HCT116 (cell line): Measurements from ENCODE around the gene FAM219A. TPM values are rescaled to one million over a fixed set of nuclear protein-coding genes. Genes with fewer than 3 reads are reported as not detected.

Source experiments
- ATAC-seq: fragments of 200-7000 bp; cut with Tn5 transposase; 2 replicates; pipeline ENCODE4 v1.9.1; 2020; ENCODE audit warnings: mild to moderate bottlenecking, moderate library complexity
- BruUV-seq: library from RNA; stranded (reverse); fragments of 400-500 nt; replicated peaks from 2 replicates; lab custom pipeline; 2021; lab: Mats Ljungman, UMichigan
- CTCF ChIA-PET: fragments of 300-600 bp; sonication (Branson Sonifier 250); formaldehyde crosslinking; loops from one replicate; lab custom pipeline; 2021; ENCODE audit warnings: antibody characterized with exemption; lab: Charles Lee
- POLR2A ChIA-PET: fragments of 300-600, 350-600 bp; sonication (Branson Sonifier 250); formaldehyde crosslinking; loops from one replicate; lab custom pipeline; 2021; ENCODE audit warnings: antibody characterized with exemption; lab: Charles Lee
- RAD21 ChIA-PET, 2 experiments: fragments of 300-600 bp; sonication (Branson Sonifier 250); formaldehyde crosslinking; loops; one replicate each; lab custom pipeline; 2023; ENCODE audit warnings: low total read pairs in 2 of 2; ENCODE audit not compliant: uncharacterized antibody in 2 of 2, unreplicated experiment in 2 of 2, low non-redundant PET in 1 of 2; lab: Charles Lee
- DNase-seq: peaks from one replicate; pipeline ENCODE4 v3.0.0-alpha.2; 2010; ENCODE audit warnings: low read depth, low spot score
- H2AFZ ChIP-seq: fragments of 200-600 bp; shearing (Covaris generic), sonication (generic); 2 replicates; pipeline ENCODE4 v1.6.1; 2017; ENCODE audit warnings: low read depth, mixed run types, mixed read lengths, antibody characterized with exemption, low read length; ENCODE audit not compliant: poor library complexity, severe bottlenecking
- H3K27ac ChIP-seq: 2 replicates; pipeline ENCODE4 v1.5.1; 2012; ENCODE audit warnings: low read depth, low read length
- H3K27me3 ChIP-seq: fragments of 200-600 bp; sonication (generic); 2 replicates; pipeline ENCODE4 v1.6.1; 2016; ENCODE audit warnings: mixed run types, low read length, mixed read lengths; ENCODE audit not compliant: insufficient read depth
- H3K36me3 ChIP-seq, 2 experiments: fragments of 200-500 bp in 1 of 2; fragments of 200-600 bp in 1 of 2; sonication (Bioruptor generic) in 1 of 2; sonication (generic) in 1 of 2; 2 replicates each; pipeline versions ENCODE4 v1.5.1 to v1.6.1; 2014 to 2016; ENCODE audit warnings: low read length in 2 of 2, inconsistent platforms in 1 of 2, mixed read lengths in 1 of 2, mixed run types in 1 of 2; ENCODE audit not compliant: insufficient read depth in 2 of 2, control insufficient read depth in 1 of 2
- H3K4me1 ChIP-seq, 2 experiments: fragments of 200-600 bp in 1 of 2; sonication (generic) in 1 of 2; 2 replicates each; pipeline versions ENCODE4 v1.5.1 to v1.6.1; 2012 to 2017; ENCODE audit warnings: low read length in 2 of 2, inconsistent platforms in 1 of 2, mild to moderate bottlenecking in 1 of 2, mixed read lengths in 1 of 2, mixed run types in 1 of 2, moderate library complexity in 1 of 2; ENCODE audit not compliant: insufficient read depth in 2 of 2, control insufficient read depth in 1 of 2
- H3K4me2 ChIP-seq: fragments of 200-600 bp; sonication (generic); 2 replicates; pipeline ENCODE4 v1.6.1; 2017; ENCODE audit warnings: mixed run types, low read length, mixed read lengths
- H3K4me3 ChIP-seq, 2 experiments: fragments of 200-600 bp in 1 of 2; sonication (generic) in 1 of 2; replicated peaks in 1 of 2; 2 replicates each; pipeline ENCODE4 v1.5.1; 2011 to 2016; ENCODE audit warnings: low read length in 2 of 2, control low read depth in 1 of 2, low read depth in 1 of 2, mild to moderate bottlenecking in 1 of 2, mixed read lengths in 1 of 2, mixed run types in 1 of 2
- H3K79me2 ChIP-seq: fragments of 200-600 bp; sonication (generic); 2 replicates; pipeline ENCODE4 v1.6.1; 2017; ENCODE audit warnings: mild to moderate bottlenecking, mixed run types, low read length, moderate library complexity, mixed read lengths; ENCODE audit not compliant: insufficient read depth
- H3K9ac ChIP-seq: fragments of 200-600 bp; sonication (generic); 2 replicates; pipeline ENCODE4 v1.6.1; 2016; ENCODE audit warnings: low read length, mixed read lengths
- H3K9me2 ChIP-seq: fragments of 200-600 bp; sonication (generic), shearing (Covaris generic); 2 replicates; pipeline ENCODE4 v1.6.1; 2017; ENCODE audit warnings: mixed run types, mild to moderate bottlenecking, moderate library complexity; ENCODE audit not compliant: insufficient read depth
- H3K9me3 ChIP-seq, 2 experiments: fragments of 200-500 bp in 1 of 2; fragments of 200-600 bp in 1 of 2; sonication (Bioruptor generic) in 1 of 2; sonication (generic) in 1 of 2; 2 replicates each; pipeline ENCODE4 v1.6.1; 2014 to 2017; ENCODE audit warnings: low read length in 2 of 2, mixed read lengths in 2 of 2, inconsistent platforms in 1 of 2, low read depth in 1 of 2, mild to moderate bottlenecking in 1 of 2, mixed run types in 1 of 2, moderate library complexity in 1 of 2; ENCODE audit not compliant: control insufficient read depth in 1 of 2, insufficient read depth in 1 of 2
- H4K20me1 ChIP-seq: fragments of 200-600 bp; sonication (generic), shearing (Covaris generic); 2 replicates; pipeline ENCODE4 v1.6.1; 2017; ENCODE audit warnings: mixed run types, mild to moderate bottlenecking, moderate library complexity; ENCODE audit not compliant: insufficient read depth
- CBX3 ChIP-seq: IDR thresholded peaks from 2 replicates; pipeline ENCODE4 v1.6.1; 2012; ENCODE audit warnings: low read depth
- CEBPB ChIP-seq: IDR thresholded peaks from 2 replicates; pipeline ENCODE4 v1.6.1; 2012; ENCODE audit warnings: low read depth
- EGR1 ChIP-seq: IDR thresholded peaks from 2 replicates; pipeline ENCODE4 v1.6.1; 2012; ENCODE audit warnings: low read depth
- ELF1 ChIP-seq: IDR thresholded peaks from 2 replicates; pipeline ENCODE4 v1.6.1; 2012; ENCODE audit warnings: low read depth, borderline replicate concordance
- EZH2 ChIP-seq: fragments of 200-600 bp; sonication (generic); IDR thresholded peaks from 2 replicates; pipeline ENCODE4 v1.6.1; 2017; ENCODE audit warnings: antibody characterized with exemption, mixed run types
- EZH2phosphoT487 ChIP-seq: fragments of 200-600 bp; IDR thresholded peaks from 2 replicates; pipeline ENCODE4 v1.6.1; 2018; ENCODE audit warnings: antibody characterized with exemption, borderline replicate concordance
- FOSL1 ChIP-seq: IDR thresholded peaks from 2 replicates; pipeline ENCODE4 v1.6.1; 2012; ENCODE audit warnings: low read depth
- JUND ChIP-seq: IDR thresholded peaks from 2 replicates; pipeline ENCODE4 v1.6.1; 2012
- POLR2A ChIP-seq: IDR thresholded peaks from 2 replicates; pipeline ENCODE4 v1.7.0; 2011; ENCODE audit warnings: borderline replicate concordance; ENCODE audit not compliant: insufficient read depth, insufficient read length; ENCODE audit errors: extremely low read depth
- POLR2AphosphoS5 ChIP-seq: IDR thresholded peaks from 2 replicates; pipeline ENCODE4 v1.6.1; 2011; ENCODE audit warnings: mild to moderate bottlenecking, low read depth, low read length, moderate library complexity
- RAD21 ChIP-seq: IDR thresholded peaks from 2 replicates; pipeline ENCODE4 v1.6.1; 2012; ENCODE audit warnings: low read depth, mild to moderate bottlenecking
- SIN3A ChIP-seq: IDR thresholded peaks from 2 replicates; pipeline ENCODE4 v1.6.1; 2012; ENCODE audit warnings: low read depth
- SP1 ChIP-seq: IDR thresholded peaks from 2 replicates; pipeline ENCODE4 v1.6.1; 2012; ENCODE audit warnings: low read depth
- SRF ChIP-seq: IDR thresholded peaks from 2 replicates; pipeline ENCODE4 v1.6.1; 2012; ENCODE audit warnings: low read depth
- TCF7L2 ChIP-seq: IDR thresholded peaks from 2 replicates; pipeline ENCODE4 v1.7.0; 2011; ENCODE audit warnings: borderline replicate concordance, inconsistent platforms; ENCODE audit not compliant: insufficient read depth, insufficient read length; ENCODE audit errors: extremely low read depth
- ZNF274 ChIP-seq: fragments of 200-500 bp; sonication (Bioruptor generic); IDR thresholded peaks from 2 replicates; pipeline ENCODE4 v1.6.1; 2014; ENCODE audit warnings: mild to moderate bottlenecking, low read depth, low read length, inconsistent platforms
- intact Hi-C: fragments of 100-400 bp; cut with micrococcal nuclease; formaldehyde crosslinking; loops from 2 replicates; pipeline ENCODE4 v1.10.0; 2022
- total RNA-seq: library from RNA; stranded (reverse); gene quantifications from one replicate; pipeline ENCODE4 v1.2.1, GENCODE V29; 2021; ENCODE audit not compliant: unreplicated experiment
- TF ChIP-seq, protein P1 (sequence below): IDR thresholded peaks from 2 replicates; pipeline ENCODE4 v1.6.1; 2012; ENCODE audit warnings: low read depth
- TF ChIP-seq, protein P2 (sequence below): IDR thresholded peaks from 2 replicates; pipeline ENCODE4 v1.6.1; 2012
- TF ChIP-seq, protein P3 (sequence below), 3 experiments: fragments of 200-600 bp in 1 of 3; sonication (generic) in 1 of 3; IDR thresholded peaks in 2 of 3; conservative IDR thresholded peaks in 1 of 3; 2 replicates each; pipeline ENCODE4 v1.5.1; 2012 to 2017; ENCODE audit warnings: low read depth in 2 of 3, low read length in 2 of 3, antibody characterized with exemption in 1 of 3, borderline replicate concordance in 1 of 3, control low read depth in 1 of 3, mild to moderate bottlenecking in 1 of 3, mixed read lengths in 1 of 3, mixed run types in 1 of 3, moderate library complexity in 1 of 3; ENCODE audit not compliant: insufficient read depth in 1 of 3
- TF ChIP-seq, protein P4 (sequence below): IDR thresholded peaks from 2 replicates; pipeline ENCODE4 v1.6.1; 2012

Gene FAM219A
- total RNA-seq, 1 experiment from 2014 or later: 13.4 TPM

DNA sequence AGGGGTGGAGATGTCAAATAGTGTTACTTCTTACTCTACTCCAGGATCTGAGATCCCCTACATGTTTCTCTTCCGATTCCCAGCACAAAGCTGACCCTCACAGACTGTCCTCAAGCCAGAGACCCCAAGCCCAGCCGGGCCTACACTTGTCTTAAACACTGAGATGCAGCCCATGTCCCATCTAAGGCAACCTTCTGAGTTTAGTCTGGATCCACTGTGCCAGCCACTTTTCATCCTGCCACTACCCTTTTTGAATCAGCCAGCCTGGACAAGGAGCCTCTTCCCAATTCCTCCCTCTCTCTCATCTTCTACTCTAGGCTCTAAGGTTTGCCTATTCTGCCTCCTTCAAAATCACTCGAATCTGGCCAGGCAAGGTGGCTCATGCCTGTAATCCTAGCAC, 75.5 kb downstream of the FAM219A start:
- Histone ChIP-seq H2AFZ (no peak overlapping the region), H3K9me2 (no peaks in the 10 kb centered on the region), H3K27ac (no peak overlapping the region), H3K4me1 (peaks cover 16 to 25% of the 10 kb centered on the region in 2 experiments; a peak in 3 of 4 replicates), H3K9me3 (no peaks in the 10 kb centered on the region), H3K79me2 (no peaks in the 10 kb centered on the region), H4K20me1 (no peaks in the 10 kb centered on the region), H3K4me2 (no peak overlapping the region), H3K4me3 (no peak overlapping the region), H3K9ac (no peak overlapping the region), H3K27me3 (no peaks in the 10 kb centered on the region), H3K36me3 (no peaks in the 10 kb centered on the region)
- POLR2A ChIA-PET: no interaction called here
- intact Hi-C loops: no loop called here
- CTCF ChIA-PET: no interaction called here
- no peak for DNase-seq
- no TSS peak for BruUV-seq
- no peak for ATAC-seq
- no peak for TF ChIP-seq ZNF274
- TF ChIP-seq, protein P1, sequence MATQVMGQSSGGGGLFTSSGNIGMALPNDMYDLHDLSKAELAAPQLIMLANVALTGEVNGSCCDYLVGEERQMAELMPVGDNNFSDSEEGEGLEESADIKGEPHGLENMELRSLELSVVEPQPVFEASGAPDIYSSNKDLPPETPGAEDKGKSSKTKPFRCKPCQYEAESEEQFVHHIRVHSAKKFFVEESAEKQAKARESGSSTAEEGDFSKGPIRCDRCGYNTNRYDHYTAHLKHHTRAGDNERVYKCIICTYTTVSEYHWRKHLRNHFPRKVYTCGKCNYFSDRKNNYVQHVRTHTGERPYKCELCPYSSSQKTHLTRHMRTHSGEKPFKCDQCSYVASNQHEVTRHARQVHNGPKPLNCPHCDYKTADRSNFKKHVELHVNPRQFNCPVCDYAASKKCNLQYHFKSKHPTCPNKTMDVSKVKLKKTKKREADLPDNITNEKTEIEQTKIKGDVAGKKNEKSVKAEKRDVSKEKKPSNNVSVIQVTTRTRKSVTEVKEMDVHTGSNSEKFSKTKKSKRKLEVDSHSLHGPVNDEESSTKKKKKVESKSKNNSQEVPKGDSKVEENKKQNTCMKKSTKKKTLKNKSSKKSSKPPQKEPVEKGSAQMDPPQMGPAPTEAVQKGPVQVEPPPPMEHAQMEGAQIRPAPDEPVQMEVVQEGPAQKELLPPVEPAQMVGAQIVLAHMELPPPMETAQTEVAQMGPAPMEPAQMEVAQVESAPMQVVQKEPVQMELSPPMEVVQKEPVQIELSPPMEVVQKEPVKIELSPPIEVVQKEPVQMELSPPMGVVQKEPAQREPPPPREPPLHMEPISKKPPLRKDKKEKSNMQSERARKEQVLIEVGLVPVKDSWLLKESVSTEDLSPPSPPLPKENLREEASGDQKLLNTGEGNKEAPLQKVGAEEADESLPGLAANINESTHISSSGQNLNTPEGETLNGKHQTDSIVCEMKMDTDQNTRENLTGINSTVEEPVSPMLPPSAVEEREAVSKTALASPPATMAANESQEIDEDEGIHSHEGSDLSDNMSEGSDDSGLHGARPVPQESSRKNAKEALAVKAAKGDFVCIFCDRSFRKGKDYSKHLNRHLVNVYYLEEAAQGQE: no peak
- no peak for TF ChIP-seq FOSL1
- TF ChIP-seq EZH2: no peak
- no peak for TF ChIP-seq SRF
- no peak for TF ChIP-seq JUND
- TF ChIP-seq, protein P2, sequence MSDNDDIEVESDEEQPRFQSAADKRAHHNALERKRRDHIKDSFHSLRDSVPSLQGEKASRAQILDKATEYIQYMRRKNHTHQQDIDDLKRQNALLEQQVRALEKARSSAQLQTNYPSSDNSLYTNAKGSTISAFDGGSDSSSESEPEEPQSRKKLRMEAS: no peak
- TF ChIP-seq EGR1: no peak
- no peak for TF ChIP-seq POLR2AphosphoS5
- TF ChIP-seq, protein P3, sequence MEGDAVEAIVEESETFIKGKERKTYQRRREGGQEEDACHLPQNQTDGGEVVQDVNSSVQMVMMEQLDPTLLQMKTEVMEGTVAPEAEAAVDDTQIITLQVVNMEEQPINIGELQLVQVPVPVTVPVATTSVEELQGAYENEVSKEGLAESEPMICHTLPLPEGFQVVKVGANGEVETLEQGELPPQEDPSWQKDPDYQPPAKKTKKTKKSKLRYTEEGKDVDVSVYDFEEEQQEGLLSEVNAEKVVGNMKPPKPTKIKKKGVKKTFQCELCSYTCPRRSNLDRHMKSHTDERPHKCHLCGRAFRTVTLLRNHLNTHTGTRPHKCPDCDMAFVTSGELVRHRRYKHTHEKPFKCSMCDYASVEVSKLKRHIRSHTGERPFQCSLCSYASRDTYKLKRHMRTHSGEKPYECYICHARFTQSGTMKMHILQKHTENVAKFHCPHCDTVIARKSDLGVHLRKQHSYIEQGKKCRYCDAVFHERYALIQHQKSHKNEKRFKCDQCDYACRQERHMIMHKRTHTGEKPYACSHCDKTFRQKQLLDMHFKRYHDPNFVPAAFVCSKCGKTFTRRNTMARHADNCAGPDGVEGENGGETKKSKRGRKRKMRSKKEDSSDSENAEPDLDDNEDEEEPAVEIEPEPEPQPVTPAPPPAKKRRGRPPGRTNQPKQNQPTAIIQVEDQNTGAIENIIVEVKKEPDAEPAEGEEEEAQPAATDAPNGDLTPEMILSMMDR (IDR thresholded peaks at IDR 0.05 in 2 of 3, conservative IDR thresholded peaks at IDR 0.05 in 1 of 3; ENCODE audit: borderline replicate concordance in 1 of 3, insufficient read depth in 1 of 3, low read depth in 2 of 3, low read length in 2 of 3): no peak
- no peak for TF ChIP-seq TCF7L2
- no peak for TF ChIP-seq ELF1
- TF ChIP-seq RAD21: no peak
- no peak for TF ChIP-seq POLR2A
- TF ChIP-seq, protein P4, sequence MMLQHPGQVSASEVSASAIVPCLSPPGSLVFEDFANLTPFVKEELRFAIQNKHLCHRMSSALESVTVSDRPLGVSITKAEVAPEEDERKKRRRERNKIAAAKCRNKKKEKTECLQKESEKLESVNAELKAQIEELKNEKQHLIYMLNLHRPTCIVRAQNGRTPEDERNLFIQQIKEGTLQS: no peak
- TF ChIP-seq CBX3: no peak
- no peak for TF ChIP-seq CEBPB
- no peak for TF ChIP-seq SIN3A
- no peak for TF ChIP-seq EZH2phosphoT487
- no peak for TF ChIP-seq SP1
- RAD21 ChIA-PET: no interaction called here
